Large intestine (tissue), 3 donors: Measurements from ENCODE around the gene PTPN14. TPM values are rescaled to one million over a fixed set of nuclear protein-coding genes. Genes with fewer than 3 reads are reported as not detected.

ENCODE experiments used
- DNase-seq, 2 donors: peaks; one replicate each; pipeline versions ENCODE4 v3.0.0 to v3.0.0-alpha.2; 2013
- H3K27ac ChIP-seq: one replicate; pipeline ENCODE4 v1.5.1; 2013; ENCODE audit warnings: low read length
- H3K27me3 ChIP-seq: 2 replicates; pipeline ENCODE4 v1.6.1; 2013; ENCODE audit warnings: low read length; ENCODE audit not compliant: control insufficient read depth, insufficient read depth
- H3K36me3 ChIP-seq: 2 replicates; pipeline ENCODE4 v1.6.1; 2013; ENCODE audit warnings: low read length; ENCODE audit not compliant: control insufficient read depth, insufficient read depth
- H3K4me1 ChIP-seq: one replicate; pipeline ENCODE4 v1.6.1; 2013; ENCODE audit warnings: low read length; ENCODE audit not compliant: control insufficient read depth, insufficient read depth
- H3K4me3 ChIP-seq: one replicate; pipeline ENCODE4 v1.5.1; 2013; ENCODE audit warnings: low read length
- H3K9me3 ChIP-seq: one replicate; pipeline ENCODE4 v1.6.1; 2013; ENCODE audit warnings: mild to moderate bottlenecking, low read depth, low read length, moderate library complexity; ENCODE audit not compliant: control insufficient read depth
- WGBS: methylation state at CpG from one replicate; pipeline ENCODE4 v1.1.5; 2013; ENCODE audit warnings: low lambda C conversion rate; ENCODE audit not compliant: insufficient coverage; 5-methylcytosine and 5-hydroxymethylcytosine counted together
- polyA plus RNA-seq: library from polyadenylated mRNA; unstranded; fragments of 120-200 nt; gene quantifications from one replicate; pipeline ENCODE4 v1.2.1, GENCODE V29; 2013

Gene PTPN14
- polyA plus RNA-seq, 1 donor = 10.2 TPM

DNA sequence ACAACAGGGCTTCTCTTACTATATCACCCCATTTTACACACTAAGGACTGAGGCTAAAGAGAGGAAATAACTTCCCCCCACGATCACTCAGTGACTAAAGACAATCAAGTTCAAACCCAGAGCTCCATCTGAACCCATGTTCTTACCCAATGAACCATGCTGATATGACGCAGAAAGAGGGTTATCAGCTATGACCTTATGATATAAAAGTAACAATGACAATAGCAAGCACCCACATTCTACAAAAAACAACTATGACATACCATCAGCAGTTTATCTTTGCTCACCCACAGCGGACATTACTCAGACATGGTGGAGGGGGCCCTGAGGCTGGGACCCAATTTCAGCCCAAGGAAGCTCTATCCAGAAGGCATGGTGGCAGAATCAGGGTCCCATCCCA is 75.7 kb downstream of the PTPN14 start:
- Histone ChIP-seq H3K4me1 (peaks cover 5% of the 10 kb centered on the region), H3K27me3 (no peaks in the 10 kb centered on the region), H3K27ac (no peak overlapping the region), H3K36me3 (no peaks in the 10 kb centered on the region), H3K9me3 (no peaks in the 10 kb centered on the region), H3K4me3 (no peak overlapping the region)
- no CpG with 5 or more reads among the region's 3 CpGs for WGBS
- DNase-seq = no peak

DNA sequence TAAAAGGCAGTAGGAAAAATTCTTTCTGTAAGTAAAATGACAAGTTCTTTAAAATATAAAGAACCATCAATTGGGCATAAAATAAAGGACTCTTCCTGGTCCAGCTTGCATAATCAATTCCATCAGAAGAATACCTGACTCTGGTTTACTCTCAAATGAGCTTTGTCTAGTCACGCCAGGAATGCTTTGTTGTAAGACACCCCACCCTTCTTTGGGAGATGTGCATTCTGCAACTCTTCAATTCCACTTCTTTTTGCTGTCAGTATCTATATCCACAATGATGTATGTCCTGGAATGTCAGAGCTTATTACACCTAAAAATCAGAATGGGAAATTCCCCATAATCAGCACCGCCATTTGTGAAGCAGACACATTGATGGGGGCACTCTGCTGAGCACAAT is 76.1 kb downstream of the PTPN14 start:
- H3K4me3 ChIP-seq = no peak overlapping the region
- no peak for DNase-seq
- 100% methylated on average over 1 of the region's 2 CpGs for WGBS
- no peaks in the 10 kb centered on the region for H3K36me3 ChIP-seq
- H3K4me1 ChIP-seq = peaks cover 5% of the 10 kb centered on the region
- no peak overlapping the region for H3K27ac ChIP-seq
- H3K27me3 ChIP-seq = no peaks in the 10 kb centered on the region
- H3K9me3 ChIP-seq = no peaks in the 10 kb centered on the region

DNA sequence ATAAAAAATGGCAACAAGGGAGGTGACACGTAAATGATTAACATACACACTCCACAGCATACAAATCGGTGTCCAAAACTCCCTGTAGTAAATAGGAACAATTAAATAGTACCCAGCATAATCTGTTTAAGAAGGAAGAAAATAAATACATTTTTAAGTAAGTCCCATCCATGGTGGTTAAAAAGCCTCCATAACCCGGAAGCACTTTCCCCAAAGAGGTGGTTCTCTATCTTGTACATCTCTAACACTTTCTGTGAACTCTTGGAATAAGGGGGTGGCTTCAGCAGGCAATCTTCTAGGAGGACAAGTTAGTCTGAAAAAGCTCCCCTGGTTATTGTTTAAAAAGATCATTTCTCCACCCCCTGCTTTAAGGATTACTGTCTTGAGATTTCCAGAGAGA is 76.9 kb downstream of the PTPN14 start:
- Histone ChIP-seq H3K36me3 (no peaks in the 10 kb centered on the region), H3K9me3 (no peaks in the 10 kb centered on the region), H3K4me3 (no peak overlapping the region), H3K27me3 (no peaks in the 10 kb centered on the region), H3K4me1 (peaks cover 5% of the 10 kb centered on the region), H3K27ac (no peak overlapping the region)
- DNase-seq = no peak
- WGBS = 37% methylated on average over 3 of the region's 3 CpGs

DNA sequence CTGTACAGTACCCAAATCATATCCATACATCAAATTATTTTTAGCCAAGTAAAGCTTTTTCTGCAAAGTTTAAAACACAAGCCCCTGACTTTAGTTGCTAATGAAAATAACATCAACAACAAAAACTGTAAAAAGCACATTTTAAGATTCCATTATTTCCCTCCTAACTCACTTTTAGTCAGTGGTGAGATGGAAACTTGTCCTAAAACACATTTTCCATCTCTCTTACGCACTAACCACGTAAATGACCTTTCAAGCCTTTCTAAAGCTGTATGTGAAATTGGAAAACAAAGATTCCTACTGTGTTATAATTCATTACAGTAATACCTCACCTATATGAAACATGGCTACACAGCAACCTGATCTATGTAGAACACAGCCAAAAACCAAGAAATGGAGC is 77.5 kb downstream of the PTPN14 start:
- H3K4me1 ChIP-seq = peaks cover 5% of the 10 kb centered on the region
- WGBS = 100% methylated on average over 1 of the region's 2 CpGs

DNA sequence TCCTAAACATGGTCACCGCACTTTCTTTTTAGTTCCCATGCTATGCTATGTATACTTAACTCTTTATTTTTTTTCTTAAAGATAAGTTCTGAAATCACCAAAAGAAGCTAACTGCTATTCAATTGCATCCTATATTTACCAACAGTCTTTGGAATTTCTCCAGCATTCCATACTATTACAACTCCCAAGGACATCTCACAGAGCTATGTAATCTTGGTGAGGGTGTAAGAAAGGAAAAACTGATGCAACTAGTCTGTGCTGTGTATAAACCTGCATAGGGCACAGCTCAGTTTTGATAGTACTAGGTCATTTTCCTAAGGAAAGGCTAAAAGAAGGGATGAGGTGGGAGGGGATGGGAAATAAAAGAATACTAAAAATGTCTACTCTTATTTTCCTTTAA is 78.0 kb downstream of the PTPN14 start:
- Histone ChIP-seq H3K36me3 (no peaks in the 10 kb centered on the region), H3K4me1 (peaks cover 5% of the 10 kb centered on the region), H3K9me3 (no peaks in the 10 kb centered on the region), H3K27me3 (no peaks in the 10 kb centered on the region), H3K4me3 (no peak overlapping the region), H3K27ac (no peak overlapping the region)
- DNase-seq = no peak
- 100% methylated on average over 1 of the region's 1 CpG for WGBS

More for the DNA sequence above, 77.5 kb downstream of the PTPN14 start:
- no peak for DNase-seq
- H3K27me3 ChIP-seq = no peaks in the 10 kb centered on the region
- H3K36me3 ChIP-seq = no peaks in the 10 kb centered on the region
- H3K27ac ChIP-seq = no peak overlapping the region
- H3K4me3 ChIP-seq = no peak overlapping the region
- H3K9me3 ChIP-seq = no peaks in the 10 kb centered on the region

DNA sequence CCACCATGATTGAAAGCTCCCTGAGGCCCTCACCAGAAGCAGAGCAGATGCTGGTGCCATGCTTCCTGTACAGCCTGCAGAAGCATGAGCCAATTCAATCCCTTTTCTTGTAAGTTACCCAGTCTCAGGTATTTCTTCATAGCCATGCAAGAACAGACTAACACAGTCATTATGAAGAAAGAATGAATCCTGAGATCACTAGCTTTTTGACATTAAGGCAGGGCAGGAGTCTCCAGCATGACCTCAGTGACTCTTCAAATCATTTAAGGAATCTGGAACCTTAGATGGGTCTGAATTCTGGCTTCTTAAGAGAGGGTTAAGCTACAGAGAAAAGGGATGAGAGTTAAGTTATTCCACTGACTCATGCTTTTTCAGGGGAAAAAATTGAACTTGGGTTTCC is 79.0 kb downstream of the PTPN14 start:
- H3K36me3 ChIP-seq = no peaks in the 10 kb centered on the region
- peaks cover 5% of the 10 kb centered on the region for H3K4me1 ChIP-seq
- H3K27me3 ChIP-seq = no peaks in the 10 kb centered on the region
- no peak for DNase-seq
- H3K27ac ChIP-seq = no peak overlapping the region
- H3K9me3 ChIP-seq = no peaks in the 10 kb centered on the region
- H3K4me3 ChIP-seq = no peak overlapping the region

GRCh38 chr1:214471458-214471857 is 79.9 kb downstream of the PTPN14 start:
- H3K4me1 ChIP-seq = peaks cover 5% of the 10 kb centered on the region
- H3K27me3 ChIP-seq = no peaks in the 10 kb centered on the region
- no peak overlapping the region for H3K27ac ChIP-seq
- no CpG with 5 or more reads among the region's 2 CpGs for WGBS
- no peak for DNase-seq
- H3K4me3 ChIP-seq = no peak overlapping the region
- no peaks in the 10 kb centered on the region for H3K9me3 ChIP-seq
- H3K36me3 ChIP-seq = no peaks in the 10 kb centered on the region

GRCh38 chr1:214470132-214470531 is 81.3 kb downstream of the PTPN14 start:
- Histone ChIP-seq H3K27me3 (no peaks in the 10 kb centered on the region), H3K4me3 (no peak overlapping the region), H3K36me3 (no peaks in the 10 kb centered on the region), H3K9me3 (no peaks in the 10 kb centered on the region), H3K27ac (no peak overlapping the region), H3K4me1 (peaks cover 5% of the 10 kb centered on the region)
- DNase-seq = no peak
- no CpG with 5 or more reads among the region's 3 CpGs for WGBS

DNA sequence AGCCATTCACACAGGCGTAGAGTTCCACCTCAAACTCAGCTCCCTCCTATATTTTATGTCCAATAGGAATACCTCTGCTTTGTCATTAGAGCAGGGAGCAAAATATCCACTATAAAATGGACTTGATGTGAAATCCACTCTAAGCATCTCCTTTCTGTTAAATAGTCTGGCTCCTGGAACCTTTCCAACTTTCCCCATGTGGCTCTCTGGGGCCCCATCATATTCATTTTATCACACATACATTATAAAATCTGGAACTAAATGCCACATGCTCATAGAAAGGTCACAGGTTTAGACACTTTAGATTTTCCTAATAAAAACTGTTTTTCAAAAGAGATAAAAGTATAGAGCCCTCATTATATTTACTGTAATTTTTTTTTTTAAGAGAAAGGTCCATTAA is 82.1 kb downstream of the PTPN14 start:
- H3K27ac ChIP-seq = no peak overlapping the region
- no peaks in the 10 kb centered on the region for H3K27me3 ChIP-seq
- WGBS = 100% methylated on average over 1 of the region's 1 CpG
- H3K4me1 ChIP-seq = peaks cover 3% of the 10 kb centered on the region
- H3K36me3 ChIP-seq = peaks cover 3% of the 10 kb centered on the region
- H3K4me3 ChIP-seq = no peak overlapping the region
- H3K9me3 ChIP-seq = no peaks in the 10 kb centered on the region
- no peak for DNase-seq

DNA sequence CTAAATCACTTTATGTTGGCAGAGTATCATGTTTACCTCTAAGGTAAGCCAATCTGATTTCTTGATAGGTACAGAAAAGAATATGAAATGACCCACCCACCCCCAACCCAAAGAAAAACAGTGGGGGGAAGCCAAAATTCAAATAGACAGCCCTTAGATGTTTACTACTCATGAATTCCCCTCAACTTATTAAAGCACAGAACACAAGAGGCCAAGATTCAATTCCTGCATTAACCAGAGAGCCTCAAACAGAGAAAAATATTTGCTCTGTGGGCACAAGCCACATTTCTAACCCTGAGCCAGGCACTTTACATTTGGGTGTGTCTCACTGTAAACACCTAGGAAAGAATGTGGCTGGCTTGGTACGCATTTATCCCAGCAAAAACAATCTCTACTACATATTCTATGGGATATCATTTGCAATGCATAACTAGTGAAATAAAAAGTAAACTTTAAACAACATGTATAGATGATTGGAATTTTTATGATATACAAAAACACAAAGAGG is 84.3 kb downstream of the PTPN14 start:
- H3K4me1 ChIP-seq = no peaks in the 10 kb centered on the region
- no CpG with 5 or more reads among the region's 1 CpG for WGBS
- H3K4me3 ChIP-seq = no peak overlapping the region
- no peak for DNase-seq
- H3K27ac ChIP-seq = no peak overlapping the region
- peaks cover 6% of the 10 kb centered on the region for H3K36me3 ChIP-seq
- no peaks in the 10 kb centered on the region for H3K27me3 ChIP-seq
- H3K9me3 ChIP-seq = no peaks in the 10 kb centered on the region

GRCh38 chr1:214466403-214467077 is 84.9 kb downstream of the PTPN14 start:
- H3K27ac ChIP-seq = no peak overlapping the region
- no CpG with 5 or more reads among the region's 3 CpGs for WGBS

More at GRCh38 chr1:214466403-214467077, 84.9 kb downstream of the PTPN14 start:
- H3K36me3 ChIP-seq = peaks cover 6% of the 10 kb centered on the region
- H3K4me1 ChIP-seq = no peaks in the 10 kb centered on the region
- DNase-seq = peak in 1 of 2 donors; percentile 22
- H3K9me3 ChIP-seq = no peaks in the 10 kb centered on the region
- no peaks in the 10 kb centered on the region for H3K27me3 ChIP-seq
- no peak overlapping the region for H3K4me3 ChIP-seq
